ENCODE data around the gene MSH2. TPM values are rescaled to one million over a fixed set of nuclear protein-coding genes. Genes with fewer than 3 reads are reported as not detected.

The MSH2 gene
- total RNA-seq, 1 donor from 2014 or later: 26.5 TPM

DNA sequence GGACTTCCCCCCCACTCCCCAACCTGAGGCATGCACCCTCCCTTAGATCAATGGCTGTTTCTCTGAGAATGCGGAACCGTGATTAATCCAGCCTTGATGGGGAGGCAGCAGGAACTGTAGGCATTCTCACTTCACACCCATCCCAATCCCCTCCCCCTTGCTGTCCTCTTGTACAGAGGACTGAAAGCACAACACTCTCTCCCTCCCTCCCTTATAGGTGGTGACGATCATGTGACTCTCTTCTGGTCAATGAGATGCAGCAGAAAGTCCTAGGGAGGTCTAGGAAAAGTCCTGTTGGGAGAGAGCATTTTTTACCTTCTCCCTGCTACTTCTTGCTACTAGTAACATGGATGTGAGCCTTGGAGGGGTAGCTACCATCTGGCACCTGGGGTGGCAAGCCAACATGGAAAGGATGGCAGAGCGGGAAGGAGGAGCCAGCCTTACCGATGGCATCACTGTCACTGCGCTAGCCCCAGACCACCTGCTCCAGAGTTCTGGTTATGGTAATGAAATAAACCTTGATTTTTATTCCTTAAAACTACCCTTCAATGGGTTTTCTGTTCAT, 106.9 kb downstream of the MSH2 start:
- DNase-seq (ENCODE audit: low read depth): no peak
- Histone ChIP-seq H3K36me3 (ENCODE audit: control insufficient read depth, insufficient read depth, low read length) (no peaks in the 10 kb centered on the region), H3K27me3 (ENCODE audit: control insufficient read depth, insufficient read depth, low read length) (no peaks in the 10 kb centered on the region), H3K4me3 (ENCODE audit: low read depth, low read length) (no peak overlapping the region)
- TF ChIP-seq, protein P1, sequence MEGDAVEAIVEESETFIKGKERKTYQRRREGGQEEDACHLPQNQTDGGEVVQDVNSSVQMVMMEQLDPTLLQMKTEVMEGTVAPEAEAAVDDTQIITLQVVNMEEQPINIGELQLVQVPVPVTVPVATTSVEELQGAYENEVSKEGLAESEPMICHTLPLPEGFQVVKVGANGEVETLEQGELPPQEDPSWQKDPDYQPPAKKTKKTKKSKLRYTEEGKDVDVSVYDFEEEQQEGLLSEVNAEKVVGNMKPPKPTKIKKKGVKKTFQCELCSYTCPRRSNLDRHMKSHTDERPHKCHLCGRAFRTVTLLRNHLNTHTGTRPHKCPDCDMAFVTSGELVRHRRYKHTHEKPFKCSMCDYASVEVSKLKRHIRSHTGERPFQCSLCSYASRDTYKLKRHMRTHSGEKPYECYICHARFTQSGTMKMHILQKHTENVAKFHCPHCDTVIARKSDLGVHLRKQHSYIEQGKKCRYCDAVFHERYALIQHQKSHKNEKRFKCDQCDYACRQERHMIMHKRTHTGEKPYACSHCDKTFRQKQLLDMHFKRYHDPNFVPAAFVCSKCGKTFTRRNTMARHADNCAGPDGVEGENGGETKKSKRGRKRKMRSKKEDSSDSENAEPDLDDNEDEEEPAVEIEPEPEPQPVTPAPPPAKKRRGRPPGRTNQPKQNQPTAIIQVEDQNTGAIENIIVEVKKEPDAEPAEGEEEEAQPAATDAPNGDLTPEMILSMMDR (IDR thresholded peaks at IDR 0.05; ENCODE audit: insufficient read depth, low read length, poor library complexity, severe bottlenecking): no peak

DNA sequence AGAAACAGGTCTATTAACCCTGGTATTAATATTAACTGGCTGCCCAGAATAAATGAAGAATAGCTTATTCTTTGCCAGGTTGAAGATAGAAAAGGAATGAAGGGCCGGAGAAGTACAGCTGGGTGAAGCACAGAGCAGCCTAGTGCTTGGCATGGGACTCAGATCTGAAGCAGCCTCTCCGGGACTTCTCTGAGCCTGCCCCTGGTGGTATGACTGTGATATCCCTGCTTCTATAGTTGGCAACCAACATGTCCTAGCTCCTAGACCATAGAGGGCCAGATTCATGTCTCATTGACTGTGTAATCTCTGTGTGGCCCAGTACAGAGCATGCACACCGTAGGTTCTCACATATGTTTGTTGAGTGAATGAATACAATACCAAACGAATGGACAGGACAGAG, 107.8 kb downstream of the MSH2 start:
- H3K36me3 ChIP-seq (ENCODE audit: control insufficient read depth, insufficient read depth, low read length): no peaks in the 10 kb centered on the region
- DNase-seq (ENCODE audit: low read depth): no peak
- no peak overlapping the region for H3K4me3 ChIP-seq (ENCODE audit: low read depth, low read length)
- TF ChIP-seq, protein P1 (IDR thresholded peaks at IDR 0.05; ENCODE audit: insufficient read depth, low read length, poor library complexity, severe bottlenecking): no peak
- H3K27me3 ChIP-seq (ENCODE audit: control insufficient read depth, insufficient read depth, low read length): no peaks in the 10 kb centered on the region

DNA sequence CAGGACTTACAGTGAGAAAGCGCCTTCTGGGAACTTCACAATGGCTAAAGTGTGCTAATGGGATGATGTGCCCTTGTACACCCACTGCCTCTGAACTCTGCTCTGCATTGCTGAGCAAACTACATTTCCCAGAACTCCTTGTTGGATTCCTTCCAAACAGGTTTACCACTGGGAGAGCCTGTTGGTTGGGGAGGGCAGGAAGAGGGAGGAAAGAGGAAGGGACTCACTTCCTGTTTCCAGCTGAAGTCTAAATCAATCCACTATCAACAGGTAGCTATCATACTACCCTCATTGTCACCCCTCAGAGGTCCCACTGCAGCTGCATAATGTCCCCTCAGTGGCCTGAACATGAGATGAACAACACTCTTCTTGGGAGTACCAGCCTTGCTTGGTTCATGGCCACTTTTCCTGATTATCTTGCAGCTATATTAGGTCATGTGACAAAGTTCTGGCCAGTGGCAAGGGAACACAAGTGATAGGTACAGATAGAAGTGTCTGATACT, 109.7 kb downstream of the MSH2 start:
- Histone ChIP-seq H3K4me3 (ENCODE audit: low read depth, low read length) (no peak overlapping the region), H3K36me3 (ENCODE audit: control insufficient read depth, insufficient read depth, low read length) (no peaks in the 10 kb centered on the region), H3K27me3 (ENCODE audit: control insufficient read depth, insufficient read depth, low read length) (no peaks in the 10 kb centered on the region)
- DNase-seq (ENCODE audit: low read depth): no peak
- TF ChIP-seq, protein P1 (IDR thresholded peaks at IDR 0.05; ENCODE audit: insufficient read depth, low read length, poor library complexity, severe bottlenecking): no peak

DNA sequence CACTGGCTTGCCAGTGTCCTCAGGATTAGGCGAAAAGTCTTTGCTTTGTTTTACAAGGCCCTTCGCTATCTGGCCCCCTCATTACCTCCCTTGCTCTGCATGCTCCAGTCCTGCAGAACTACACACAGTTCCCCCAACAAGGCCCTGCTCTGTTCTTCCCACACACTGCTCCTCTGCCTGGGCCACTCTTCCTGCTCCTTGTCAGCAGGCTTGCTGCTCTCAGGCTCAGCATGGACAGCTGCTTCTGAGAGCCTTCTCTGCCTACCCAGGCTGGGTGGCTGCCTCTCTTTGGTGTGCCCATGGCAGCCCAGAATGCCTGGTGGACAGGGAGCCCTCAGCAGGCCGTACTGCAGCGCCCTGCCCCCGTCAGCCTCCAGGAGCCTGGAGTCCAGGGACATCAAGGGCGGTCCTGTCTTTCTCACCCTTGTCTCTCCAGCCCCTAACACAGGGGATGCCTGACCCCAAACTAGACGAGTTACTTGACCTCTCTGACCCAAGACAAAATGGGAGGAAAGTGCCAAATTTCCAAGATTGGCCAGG, 111.1 kb downstream of the MSH2 start:
- Histone ChIP-seq H3K36me3 (ENCODE audit: control insufficient read depth, insufficient read depth, low read length) (no peaks in the 10 kb centered on the region), H3K27me3 (ENCODE audit: control insufficient read depth, insufficient read depth, low read length) (no peaks in the 10 kb centered on the region), H3K4me3 (ENCODE audit: low read depth, low read length) (no peak overlapping the region)
- DNase-seq (ENCODE audit: low read depth): no peak
- TF ChIP-seq, protein P1 (IDR thresholded peaks at IDR 0.05; ENCODE audit: insufficient read depth, low read length, poor library complexity, severe bottlenecking): no peak

DNA sequence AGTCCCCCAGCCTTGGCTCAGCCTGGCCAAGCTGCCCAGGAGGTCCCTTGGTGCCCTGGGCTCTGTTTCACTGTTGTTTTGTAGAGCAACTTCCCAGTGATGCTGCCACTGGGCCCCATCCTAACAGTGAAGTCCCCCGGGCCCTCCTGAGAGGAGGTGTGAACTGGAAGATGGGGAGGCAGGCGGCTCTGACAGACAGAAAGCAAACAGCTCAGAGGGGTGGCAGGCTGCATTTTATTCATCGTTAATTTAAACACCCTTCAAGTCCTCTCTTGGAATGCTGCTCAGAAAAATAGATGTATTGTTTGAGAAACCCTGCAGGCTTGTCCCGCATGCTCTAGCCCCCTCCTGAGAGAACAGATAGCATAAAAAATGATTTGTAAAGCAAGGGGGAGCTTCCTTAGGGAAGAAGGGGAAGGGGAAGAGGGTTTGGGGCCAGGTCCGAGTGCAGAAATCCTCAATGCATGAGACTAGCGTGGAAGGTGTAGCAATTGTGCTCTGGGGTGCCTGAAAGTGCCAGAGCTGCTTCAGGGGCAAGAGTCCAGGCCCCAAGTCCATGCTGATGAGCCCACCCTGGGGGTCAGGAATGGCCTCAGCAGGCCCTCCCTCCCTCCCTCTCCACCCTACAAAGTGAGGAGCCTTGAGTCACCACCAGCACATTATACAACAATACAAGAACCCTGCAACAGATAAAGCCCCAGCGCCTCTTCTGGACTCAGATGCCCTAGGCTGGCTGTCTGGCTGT, 113.6 kb downstream of the MSH2 start:
- Histone ChIP-seq H3K36me3 (ENCODE audit: control insufficient read depth, insufficient read depth, low read length) (no peaks in the 10 kb centered on the region), H3K27me3 (ENCODE audit: control insufficient read depth, insufficient read depth, low read length) (peaks cover 1% of the 10 kb centered on the region), H3K4me3 (ENCODE audit: low read depth, low read length) (no peak overlapping the region)
- DNase-seq (ENCODE audit: low read depth): no peak
- TF ChIP-seq, protein P1 (IDR thresholded peaks at IDR 0.05; ENCODE audit: insufficient read depth, low read length, poor library complexity, severe bottlenecking): no peak

Measured in kidney epithelial cell (primary cell).